Cerebellar cortex (tissue), 1 donor: ENCODE results near the gene EYA4.

Experiments
- DNase-seq: peaks from one replicate; pipeline ENCODE4 v3.0.0-alpha.2; 2015; ENCODE audit warnings: low spot score

The EYA4 gene

GRCh38 chr6:133289733-133290306 is 48.7 kb downstream of the EYA4 start:
- DNase-seq, result no peak

- no peak for DNase-seq
These were observed 49.8 kb downstream of the EYA4 start for GRCh38 chr6:133290930-133291329.

GRCh38 chr6:133291671-133292070 is 50.5 kb downstream of the EYA4 start:
- no peak for DNase-seq

- no peak for DNase-seq
These were observed 56.5 kb downstream of the EYA4 start for GRCh38 chr6:133297657-133298056.

GRCh38 chr6:133298335-133298734 is 57.2 kb downstream of the EYA4 start:
- DNase-seq, result no peak

- no peak for DNase-seq
These were observed 57.6 kb downstream of the EYA4 start for GRCh38 chr6:133298801-133299200.

- no peak for DNase-seq
These were observed 59.7 kb downstream of the EYA4 start for GRCh38 chr6:133300896-133301295.

- no peak for DNase-seq
These were observed 60.7 kb downstream of the EYA4 start for GRCh38 chr6:133301835-133302234.

GRCh38 chr6:133306931-133307330 is 65.8 kb downstream of the EYA4 start:
- no peak for DNase-seq

GRCh38 chr6:133309579-133309978 is 68.4 kb downstream of the EYA4 start:
- DNase-seq, result no peak

GRCh38 chr6:133312006-133312405 is 70.8 kb downstream of the EYA4 start:
- no peak for DNase-seq

- DNase-seq, result no peak
These were observed 71.9 kb downstream of the EYA4 start for GRCh38 chr6:133313068-133313467.

- DNase-seq, result no peak
These were observed 73.8 kb downstream of the EYA4 start for GRCh38 chr6:133314947-133315346.

GRCh38 chr6:133315811-133316210 is 74.7 kb downstream of the EYA4 start:
- no peak for DNase-seq

- DNase-seq, result no peak
These were observed 76.5 kb downstream of the EYA4 start for GRCh38 chr6:133317704-133318103.

- no peak for DNase-seq
These were observed 85.4 kb downstream of the EYA4 start for GRCh38 chr6:133326584-133326983.

GRCh38 chr6:133333852-133334251 is 92.7 kb downstream of the EYA4 start:
- no peak for DNase-seq

GRCh38 chr6:133337308-133337707 is 96.2 kb downstream of the EYA4 start:
- no peak for DNase-seq

- DNase-seq, result no peak
These were observed 98.6 kb downstream of the EYA4 start for GRCh38 chr6:133339543-133340384.

GRCh38 chr6:133340557-133340956 is 99.4 kb downstream of the EYA4 start:
- no peak for DNase-seq

GRCh38 chr6:133341607-133342158 is 100.5 kb downstream of the EYA4 start:
- DNase-seq, result no peak

GRCh38 chr6:133343220-133343619 is 102.1 kb downstream of the EYA4 start:
- DNase-seq, result no peak

GRCh38 chr6:133348846-133349245 is 107.7 kb downstream of the EYA4 start:
- no peak for DNase-seq
